Myocyte (in vitro differentiated cells): ENCODE results near the gene CTNS. TPM values are rescaled to one million over a fixed set of nuclear protein-coding genes. Genes with fewer than 3 reads are reported as not detected.

ENCODE experiments used
- DNase-seq: peaks from one replicate; pipeline ENCODE4 v3.0.0-alpha.2; 2012; ENCODE audit warnings: low read depth
- polyA plus RNA-seq: library from polyadenylated mRNA; unstranded; fragments of >200 nt; gene quantifications from one replicate; pipeline ENCODE4 v1.2.1, GENCODE V29; 2012; ENCODE audit warnings: missing spikeins
- total RNA-seq: library from RNA; depleted of rRNA; stranded (reverse); fragments of >200 nt; gene quantifications from 2 replicates; pipeline ENCODE4 v1.2.3, GENCODE V29; 2014

CTNS gene
- 36.1 and 39.6 TPM in 2 replicates for total RNA-seq
- polyA plus RNA-seq: 27.0 TPM

DNA sequence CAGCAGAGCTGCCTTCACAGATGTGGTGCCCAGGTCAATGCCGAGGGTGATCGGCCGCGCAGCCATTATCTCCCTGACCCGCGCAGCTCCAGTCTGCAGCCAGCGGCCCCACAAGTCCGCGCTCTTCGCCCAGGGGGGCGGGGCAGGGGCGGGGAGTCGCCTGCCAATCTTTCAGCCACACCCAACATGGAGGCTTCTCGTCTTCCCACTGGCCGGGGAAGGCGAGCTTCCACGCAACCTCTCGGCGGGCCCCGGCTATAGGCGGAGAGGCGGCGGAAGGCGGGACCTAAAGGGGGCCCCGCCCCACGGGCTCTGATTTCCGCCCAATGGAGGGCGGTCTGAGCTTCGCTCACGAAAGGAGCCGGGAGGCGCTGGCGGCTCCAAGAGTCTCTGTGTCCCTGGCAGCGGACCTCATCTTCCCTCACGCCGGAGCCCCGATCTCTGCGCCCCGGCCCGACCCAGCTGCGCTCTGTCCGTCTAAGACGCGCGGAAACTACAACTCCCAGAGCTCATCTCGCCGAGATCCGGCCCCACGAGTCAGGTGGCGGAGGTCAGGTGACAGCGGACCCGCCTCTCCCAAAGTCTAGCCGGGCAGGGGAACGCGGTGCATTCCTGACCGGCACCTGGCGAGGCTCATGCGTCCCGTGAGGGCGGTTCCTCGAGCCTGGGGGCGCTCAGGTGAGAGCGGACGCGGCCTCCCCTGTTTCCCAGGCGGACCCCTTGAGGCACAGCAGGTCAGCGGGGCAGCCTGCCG lies at the start of gene CTNS, which contains the start of gene SHPK:
Gene CTNS, plus strand, starts transcription at position 607 of the 754 bp plus-strand sequence. CDS start 3,447 bp downstream, outside the sequence.
Gene SHPK, minus strand, starts transcription at position 97 of the 754 bp plus-strand sequence. Its CDS starts 31 bp downstream, at position 66.
- DNase-seq: peak; percentile 98

DNA sequence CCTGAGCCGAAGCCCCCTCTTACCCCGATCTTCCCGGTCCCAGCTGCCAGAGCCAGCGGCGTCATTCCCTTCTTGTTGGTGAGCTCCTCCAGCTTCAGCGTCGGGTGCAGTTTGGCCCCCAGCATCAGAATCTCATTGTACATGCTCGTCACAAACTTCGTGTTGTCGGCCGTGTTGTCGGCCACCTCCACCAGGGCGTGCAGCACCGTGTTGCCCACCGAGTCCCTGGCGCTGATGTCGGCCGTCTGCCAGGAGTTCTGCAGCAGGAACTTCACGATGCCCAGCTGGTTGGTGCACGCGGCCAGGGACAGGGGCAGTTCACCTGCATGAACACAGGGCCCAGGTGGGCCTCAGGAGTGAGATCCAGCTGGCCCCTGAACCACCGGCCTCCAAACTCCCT lies 46.8 kb upstream of the CTNS start:
- DNase-seq: no peak

DNA sequence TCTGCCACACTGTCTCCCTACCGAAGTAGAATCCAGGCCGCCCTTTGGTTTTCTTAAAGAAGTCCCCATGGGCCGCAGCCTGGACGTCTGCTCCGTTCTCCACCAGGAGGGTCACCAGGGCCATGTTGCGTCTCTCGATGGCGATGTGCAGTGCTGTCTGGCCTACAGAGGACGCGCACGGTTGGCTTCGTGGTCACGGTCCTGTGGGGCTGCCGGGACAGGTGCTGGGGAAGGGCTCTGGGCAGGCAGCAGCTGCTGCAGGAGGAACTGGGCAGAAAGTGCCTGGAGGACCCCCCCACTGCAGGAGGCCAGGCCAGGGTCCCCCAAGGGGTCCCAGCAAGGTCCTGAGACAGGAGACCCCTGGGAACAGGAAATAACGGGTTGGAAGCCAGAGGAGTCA lies 46.3 kb upstream of the CTNS start:
- DNase-seq: peak; percentile 54

DNA sequence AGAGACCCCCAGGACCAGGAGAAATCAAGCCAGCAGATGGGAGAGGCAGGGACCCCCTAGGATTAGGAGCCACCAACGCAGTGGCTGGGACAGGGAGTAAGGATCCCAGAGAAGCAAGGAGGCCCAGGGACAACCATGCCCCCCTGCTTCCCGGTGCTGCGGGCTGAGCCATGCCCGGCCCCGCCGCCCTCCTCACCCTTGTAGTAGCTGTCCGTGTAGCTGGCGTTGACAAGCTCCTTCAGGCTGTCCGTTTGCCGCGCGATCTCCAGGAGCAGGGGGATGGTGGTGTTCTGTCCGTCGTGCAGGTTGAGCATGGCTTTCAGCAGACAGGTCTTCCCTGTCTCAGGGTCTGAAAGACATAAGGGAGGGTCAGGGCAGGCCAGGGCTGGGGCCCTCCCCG lies 45.8 kb upstream of the CTNS start:
- DNase-seq: no peak

DNA sequence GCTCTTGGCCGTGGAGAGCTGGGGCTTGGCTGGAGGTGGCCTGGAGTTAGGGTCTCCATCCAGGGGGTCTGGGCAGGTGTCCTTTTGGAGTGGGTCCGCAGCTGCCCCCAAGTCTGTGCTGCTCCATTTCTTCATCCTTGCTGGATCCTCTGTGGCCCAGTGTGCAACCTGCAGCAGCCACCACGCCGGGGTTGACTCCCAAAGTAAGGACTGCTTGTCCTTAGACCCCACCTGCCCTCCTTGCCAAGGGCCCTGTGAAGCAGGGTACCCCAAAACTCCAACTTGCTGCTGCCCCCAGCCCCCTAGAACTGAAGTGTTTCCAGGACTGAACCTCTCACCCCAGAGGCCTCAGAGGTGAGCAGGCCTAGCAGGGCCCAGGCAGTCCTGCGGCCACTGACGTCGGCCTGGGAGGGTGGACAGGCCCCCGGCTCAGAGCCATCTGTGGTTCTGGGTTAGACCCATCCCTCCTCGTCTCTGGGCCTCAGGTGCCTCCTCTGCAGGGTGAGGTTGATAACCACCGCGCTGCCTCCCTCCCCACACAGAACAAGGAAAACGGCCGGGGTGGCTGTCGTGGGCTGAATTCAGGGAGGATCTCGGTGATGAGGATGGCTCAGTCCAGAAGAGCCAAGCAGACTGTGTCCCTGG lies 44.2 kb upstream of the CTNS start:
- DNase-seq: no peak

DNA sequence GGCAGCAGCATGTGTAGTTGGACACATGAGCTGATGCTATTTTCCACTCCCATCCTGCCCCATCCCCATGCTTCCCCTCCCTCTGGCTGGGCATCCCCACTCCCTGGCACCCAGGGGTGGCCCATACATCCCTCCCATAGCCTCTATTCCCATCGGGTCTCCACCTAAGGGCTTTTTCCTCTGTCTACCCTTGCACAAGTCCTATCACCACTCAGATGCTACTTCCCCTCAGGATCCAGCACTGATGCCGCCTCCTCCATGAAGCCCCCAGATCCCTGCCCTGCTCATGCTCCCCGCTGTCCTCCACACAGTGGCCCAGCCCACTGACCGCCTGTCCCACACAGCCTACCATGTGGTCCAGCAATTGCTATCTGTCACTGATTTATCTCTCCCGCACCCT lies 43.2 kb upstream of the CTNS start:
- no peak for DNase-seq

DNA sequence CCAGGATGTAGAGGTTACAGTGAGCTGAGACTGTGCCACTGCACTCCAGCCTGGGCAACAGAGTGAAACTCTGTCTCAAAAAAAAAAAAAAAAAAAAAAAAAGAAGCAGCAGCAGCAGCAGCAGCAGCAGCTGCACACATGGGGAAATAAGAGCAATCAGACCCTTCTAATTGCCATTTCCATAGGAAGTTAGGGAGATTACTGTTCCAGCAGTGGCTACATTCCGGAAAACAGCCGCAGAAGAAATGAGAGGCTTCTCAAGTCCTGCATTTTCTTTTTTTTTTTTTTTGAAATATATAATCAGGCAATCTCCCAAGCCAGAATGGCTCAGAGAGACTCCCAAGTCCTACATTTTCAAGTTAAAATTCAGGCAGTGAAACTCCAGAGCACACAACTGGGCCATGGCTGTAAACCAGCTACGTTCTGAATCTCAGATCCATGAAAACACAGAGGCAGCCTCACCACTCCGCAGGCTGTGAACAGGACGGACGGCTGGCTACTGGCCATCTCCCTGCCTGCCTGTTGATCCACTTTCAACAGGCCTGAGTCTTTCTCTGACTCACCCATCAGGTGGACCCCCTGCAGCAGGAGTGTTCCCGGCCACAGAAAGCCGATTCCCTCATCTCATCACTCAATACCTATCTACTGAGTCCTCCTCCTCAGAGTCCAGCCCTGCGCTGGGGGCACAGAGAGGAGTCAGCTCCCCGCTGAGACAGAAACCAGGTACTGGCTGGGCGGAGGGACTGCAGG lies 42.3 kb upstream of the CTNS start:
- no peak for DNase-seq

DNA sequence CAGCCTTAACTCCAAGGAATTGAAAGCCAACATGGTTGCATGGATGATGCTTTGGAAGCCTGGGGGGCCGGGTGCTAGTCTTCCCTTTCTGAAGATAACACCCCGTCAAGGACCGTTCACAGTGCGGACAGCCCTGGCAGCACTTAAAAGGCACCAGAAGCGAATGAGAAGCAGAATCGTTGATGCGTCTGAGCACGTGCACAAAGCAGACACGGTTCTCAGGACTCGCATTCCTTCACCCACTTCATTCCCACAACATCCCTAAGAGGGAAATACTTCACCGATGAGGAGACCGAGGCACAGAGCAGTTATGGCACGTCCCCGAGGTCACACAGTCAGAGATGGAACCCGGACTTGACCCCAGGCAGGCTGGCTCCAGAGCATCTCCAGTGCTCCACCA lies 41.6 kb upstream of the CTNS start:
- no peak for DNase-seq

DNA sequence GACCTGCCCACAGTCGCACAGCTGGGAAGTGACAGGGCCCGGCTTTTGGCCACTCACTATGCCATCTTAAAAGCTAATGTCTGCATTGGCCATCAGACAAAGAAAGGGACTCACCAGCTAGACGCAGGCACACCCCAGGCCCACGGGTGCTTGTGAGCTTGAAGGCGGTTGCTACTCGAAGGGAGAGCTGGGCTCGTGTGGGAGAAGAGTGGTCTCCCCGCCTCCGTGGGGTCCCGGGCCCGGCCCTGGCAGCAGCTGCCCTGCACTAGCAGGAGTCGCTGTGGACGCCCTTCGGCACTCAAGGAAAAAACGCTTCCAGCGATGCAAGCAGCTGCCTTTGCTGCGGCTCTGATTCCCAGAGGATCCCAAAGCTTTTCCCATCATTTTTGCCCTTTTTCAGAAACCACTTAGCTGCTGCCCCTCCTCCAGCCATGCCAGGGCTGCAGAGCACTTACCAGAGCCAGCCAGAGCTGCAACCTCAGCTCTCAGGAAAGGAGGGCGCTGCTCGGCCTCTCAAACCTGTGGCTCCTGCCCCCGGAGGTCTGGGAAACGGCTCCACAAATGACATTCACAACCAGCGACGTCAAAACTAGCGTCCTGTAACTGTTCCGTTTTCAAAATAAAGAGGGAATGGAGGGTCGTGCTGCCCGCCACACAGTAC lies 39.6 kb upstream of the CTNS start:
- DNase-seq: no peak

DNA sequence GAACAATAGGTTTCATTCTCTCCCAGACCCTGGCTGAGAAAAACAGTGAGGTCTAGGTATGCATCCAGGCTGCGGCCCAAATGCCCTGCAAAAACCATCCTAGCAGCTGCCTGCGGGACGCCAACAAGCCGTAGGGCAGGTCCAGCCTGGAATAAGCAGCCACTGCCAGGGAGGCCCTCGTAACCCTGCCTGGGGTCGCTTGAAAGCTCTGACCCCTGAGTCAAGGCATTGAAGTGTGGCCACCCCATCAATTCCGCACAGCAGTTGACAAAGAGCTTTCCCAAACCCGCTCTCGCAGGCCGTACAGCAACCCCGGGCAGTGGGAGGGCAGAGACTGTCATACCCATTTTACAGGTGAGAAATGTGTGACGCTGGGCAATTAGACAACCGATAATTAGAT lies 38.5 kb upstream of the CTNS start:
- no peak for DNase-seq

DNA sequence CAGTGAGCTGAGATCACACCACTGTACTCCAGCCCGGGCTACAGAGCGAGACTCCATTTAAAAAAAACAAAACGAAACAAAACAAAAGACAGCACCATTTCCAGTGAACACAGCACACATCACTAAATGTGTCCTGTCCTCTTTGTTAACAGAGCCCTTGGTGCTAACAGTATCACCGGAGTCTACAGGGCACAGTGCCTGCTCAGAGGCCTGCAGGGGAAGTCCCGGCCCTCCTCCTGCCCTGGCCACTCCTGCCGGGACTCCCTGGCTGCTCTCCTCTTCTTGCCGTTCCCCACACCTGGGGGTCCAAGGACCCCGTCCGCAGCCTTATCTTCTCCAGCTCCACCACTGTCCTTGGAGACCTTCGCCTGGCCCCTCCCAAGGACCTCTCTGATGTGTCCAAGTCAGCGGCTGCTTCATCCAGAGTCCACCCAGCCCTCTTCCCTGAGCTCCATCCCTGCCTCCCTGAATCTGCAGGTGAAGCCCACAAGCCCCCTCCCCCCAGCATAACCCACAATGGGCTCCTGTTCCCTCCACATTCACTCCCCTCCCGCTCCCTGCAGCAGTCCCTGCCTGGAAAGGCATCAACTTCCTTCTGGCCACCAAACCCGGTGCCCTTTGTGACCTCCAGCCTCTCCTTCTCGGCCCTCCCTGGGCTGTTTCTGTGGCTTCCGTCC lies 35.9 kb upstream of the CTNS start:
- no peak for DNase-seq

DNA sequence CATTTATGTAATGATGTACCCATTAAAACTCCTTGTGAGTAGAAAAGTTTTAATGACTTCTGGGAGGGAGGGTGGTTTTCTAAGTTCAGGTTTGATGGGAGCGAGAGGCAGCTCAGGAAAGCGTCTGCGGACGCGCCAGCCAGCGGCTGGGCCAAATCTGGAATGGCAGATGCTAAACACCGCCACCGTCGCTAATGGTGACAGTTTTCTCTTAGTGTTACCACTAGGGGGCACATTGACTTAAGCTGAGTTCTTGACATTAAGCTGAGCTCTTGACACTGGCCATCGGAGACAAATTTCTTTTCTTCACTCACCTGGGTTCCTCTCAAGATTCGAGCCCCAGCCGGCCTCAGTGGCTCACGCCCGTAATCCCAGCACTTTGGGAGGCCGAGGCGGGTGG lies 34.1 kb upstream of the CTNS start:
- no peak for DNase-seq

DNA sequence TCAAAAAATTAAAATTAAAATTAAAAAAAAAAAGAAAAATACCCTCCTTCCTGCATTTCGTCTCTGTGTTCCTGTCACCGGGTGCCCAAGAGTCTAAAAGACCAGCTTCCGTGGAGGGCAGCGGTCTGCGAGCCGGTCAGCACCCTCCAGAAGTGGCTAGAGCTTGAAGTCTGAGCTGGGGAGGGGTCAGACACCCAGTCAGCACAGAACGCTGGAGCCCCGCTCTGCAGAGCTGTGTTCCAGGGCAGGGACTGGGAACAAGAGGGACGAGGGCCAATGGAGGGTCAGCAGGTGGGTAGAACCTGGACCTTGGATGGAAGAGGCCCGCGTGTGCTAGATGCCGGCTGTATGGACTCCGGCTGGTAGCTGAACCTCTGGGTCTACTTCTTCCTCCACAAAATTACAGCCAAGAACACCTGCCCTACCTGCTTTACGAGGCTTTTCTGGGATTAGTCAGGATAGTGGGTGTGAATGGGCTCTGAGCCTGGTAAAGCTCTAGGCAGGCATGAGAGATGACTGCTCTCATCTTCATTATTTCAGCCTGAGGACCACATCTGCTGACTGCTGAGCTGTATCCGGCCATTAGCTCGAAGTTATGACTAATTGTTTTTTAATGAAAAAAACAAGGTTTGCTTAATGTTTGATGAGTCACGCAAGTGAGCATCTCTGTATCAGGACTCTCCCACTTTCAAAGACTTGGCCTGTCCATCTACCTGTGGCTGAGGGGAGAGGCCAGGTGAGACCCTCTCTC lies 33.3 kb upstream of the CTNS start:
- DNase-seq: no peak

DNA sequence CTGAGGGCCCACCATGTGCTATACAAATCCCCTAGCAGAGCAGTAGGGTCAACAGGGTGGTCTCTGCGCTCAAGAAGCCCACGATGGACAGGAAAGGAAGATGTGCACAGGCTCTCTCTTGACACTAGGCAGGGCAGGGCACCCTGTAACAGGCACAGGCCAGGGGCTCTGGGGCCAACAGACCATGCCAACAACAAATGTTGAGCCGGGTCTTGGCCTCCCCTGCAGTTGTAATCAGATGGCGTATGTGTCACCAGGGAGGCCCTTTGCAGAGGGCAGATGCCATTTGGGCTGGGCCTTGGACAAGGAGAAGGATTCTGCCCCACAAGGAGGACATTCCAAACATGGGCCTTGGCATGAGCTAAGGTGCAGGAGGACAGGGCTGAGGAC lies 32.7 kb upstream of the CTNS start:
- no peak for DNase-seq

DNA sequence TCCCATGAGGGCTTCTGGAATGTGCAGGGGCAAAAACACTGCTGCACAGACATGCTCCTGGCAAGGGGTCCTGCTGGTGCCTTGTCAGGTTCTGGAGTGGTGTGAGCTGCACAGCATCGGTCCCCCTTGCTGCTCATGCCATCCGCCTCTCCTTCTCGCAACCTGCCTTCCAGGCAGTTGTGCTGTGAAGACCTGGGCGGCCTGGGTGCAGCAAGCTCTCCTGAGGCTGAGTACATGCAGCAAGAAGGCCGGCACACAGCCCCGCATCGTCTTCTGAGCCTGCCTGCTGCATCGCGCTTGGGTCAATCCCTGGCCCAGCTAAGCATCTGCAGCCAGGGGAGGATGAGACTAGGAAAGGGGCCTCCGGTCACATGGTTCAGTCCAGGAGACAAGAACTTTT lies 26.9 kb upstream of the CTNS start:
- DNase-seq: no peak

DNA sequence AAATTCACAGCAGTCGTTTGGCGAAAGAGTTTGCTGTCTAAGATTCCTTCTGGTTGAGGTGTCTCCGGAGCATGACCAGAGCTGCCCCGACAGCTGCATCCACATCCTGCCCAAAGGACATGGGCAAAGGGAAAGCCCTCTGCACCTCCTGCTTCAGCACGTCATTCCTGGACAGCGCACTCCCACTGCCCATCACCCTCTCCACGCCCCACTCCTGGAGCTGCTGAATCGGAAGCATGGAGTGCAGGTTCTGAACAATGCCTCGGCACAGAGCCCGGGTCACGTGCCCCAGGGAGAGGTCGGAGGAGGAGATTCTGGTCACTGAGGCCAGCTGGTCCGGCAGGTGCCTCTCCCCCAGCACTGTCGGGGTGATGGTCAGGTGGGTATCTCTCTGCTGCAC lies 26.0 kb upstream of the CTNS start:
- DNase-seq: peak; percentile 67

DNA sequence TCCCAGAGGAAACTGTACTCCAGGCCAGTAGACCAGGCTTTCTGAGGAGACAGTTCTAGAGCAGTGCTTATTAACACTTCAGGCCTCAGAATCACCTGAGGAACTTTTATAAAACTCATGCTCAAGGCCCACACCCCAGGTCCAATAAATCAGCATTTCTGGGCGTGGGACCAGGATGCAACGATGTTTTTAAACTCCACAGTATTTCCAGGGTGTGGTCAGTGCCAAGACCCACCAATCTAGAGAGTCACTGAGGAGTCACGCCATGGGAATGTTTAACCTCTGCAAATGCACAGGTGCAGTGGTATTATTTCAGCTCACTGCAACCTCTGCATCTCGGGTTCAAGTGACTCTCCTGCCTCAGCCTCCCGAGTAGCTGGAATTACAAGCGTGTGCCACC lies 23.4 kb upstream of the CTNS start:
- DNase-seq: no peak

DNA sequence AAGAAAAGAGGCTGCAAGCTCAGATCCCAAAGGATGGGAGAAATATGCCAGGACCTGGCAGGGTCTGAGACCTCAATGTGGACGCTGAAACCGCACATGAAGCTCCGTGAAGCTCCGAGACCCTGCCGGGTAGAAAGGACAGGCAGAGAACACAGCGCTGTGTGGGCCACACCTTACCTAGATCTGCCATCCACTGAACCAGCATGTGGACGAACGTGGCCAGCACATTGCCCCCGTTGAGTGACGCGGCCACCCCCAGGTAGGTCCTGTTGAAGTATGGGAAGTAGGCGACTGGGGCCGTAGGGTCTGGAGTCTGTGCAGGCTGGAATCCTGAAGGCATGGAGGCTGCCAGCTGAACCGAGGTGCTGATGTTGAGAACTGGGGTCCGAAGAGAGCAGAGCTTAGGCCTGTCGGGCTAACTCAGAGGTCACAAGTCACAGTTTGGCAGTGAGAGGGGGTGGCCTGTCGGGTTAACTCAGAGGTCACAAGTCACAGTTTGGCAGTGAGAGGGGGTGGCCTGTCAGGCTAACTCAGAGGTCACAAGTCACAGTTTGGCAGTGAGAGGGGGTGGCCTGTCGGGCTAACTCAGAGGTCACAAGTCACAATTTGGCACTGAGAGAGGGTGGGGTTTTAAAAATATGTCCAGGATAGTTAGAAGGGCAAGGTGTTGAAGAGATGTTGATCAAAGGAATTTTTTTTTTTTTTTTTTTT lies 21.2 kb upstream of the CTNS start:
- no peak for DNase-seq

DNA sequence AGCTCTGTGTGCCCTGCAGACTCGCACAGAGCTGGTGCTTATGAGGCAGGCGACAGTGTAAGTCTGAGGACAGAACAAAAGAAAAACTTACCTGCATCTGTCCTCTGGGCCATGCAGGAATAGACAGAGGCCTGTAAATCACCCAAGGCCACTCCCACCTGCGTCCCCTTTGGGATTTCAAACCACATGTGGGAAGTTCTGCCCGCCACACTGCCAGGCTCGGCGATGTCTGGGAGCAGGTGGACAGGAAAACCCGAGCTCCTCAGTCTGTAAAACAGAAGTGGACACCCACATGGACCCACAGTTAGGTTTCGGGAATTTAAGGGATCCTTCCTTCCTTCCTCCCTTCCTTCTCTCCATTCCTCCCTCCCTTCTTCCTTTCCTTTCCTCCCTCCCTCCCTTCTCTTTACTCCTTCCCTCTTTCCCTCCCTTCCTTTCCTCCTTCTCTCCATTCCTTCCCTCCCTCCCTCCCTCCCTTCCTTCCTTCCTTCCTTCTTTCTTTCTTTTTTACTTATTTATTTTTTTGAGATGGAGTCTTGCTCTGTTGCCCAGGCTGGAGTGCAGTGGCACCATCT lies 15.3 kb upstream of the CTNS start:
- peak; percentile 85 for DNase-seq
